Renal pelvis (tissue), 4 donors: ENCODE measurements around the gene RBM47. TPM values are rescaled to one million over a fixed set of nuclear protein-coding genes. Genes with fewer than 3 reads are reported as not detected.

Experiments
- DNase-seq: peaks from one replicate; pipeline ENCODE4 v3.0.0-alpha.2; 2013
- polyA plus RNA-seq, 3 donors: library from polyadenylated mRNA; unstranded; fragments of 120-200 nt; gene quantifications; one replicate each; pipeline ENCODE4 v1.2.1, GENCODE V29; 2013; ENCODE audit not compliant: insufficient read length in 3 of 3

The RBM47 gene
- polyA plus RNA-seq, 3 donors: 76.1 to 93.9 (median 91.3) TPM

DNA sequence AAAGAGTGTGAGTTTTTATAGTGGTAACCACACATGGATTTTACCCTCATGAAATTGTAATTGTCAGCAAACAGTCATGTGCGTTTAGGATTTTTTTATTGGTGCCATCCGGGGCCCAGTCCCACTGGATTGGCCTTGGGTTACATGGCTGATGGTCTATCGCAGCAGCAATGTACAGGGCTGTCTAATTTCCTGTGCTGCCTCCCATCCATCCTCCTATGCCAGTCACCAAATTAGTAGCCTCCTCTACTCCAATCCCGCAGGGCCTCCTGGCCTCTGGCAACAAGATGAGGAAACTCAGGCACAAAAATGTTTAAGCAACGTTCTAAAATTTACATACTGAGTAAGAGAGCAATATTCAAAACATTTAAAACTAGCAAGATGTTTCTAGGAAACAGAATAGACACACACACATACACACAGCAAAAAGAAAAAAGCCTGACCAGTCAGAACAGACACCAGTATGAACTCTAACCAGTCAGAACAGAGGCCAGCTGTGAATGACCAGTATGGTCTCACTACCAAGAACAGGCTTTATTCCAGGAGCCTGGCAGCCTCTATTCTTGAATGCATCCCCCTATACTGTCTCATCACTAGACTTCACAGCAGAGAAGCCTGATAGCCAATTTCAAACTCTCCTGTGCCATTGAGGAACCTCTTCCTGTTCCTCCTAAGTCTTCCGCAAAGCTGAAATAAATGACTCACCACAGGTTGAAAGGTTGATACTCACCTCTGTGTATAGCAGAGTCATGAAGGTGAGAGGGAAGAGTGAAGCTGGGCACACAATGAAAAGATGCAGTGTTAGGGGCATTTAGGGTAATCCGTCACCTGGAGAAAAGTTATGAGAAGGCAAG, 251.9 kb downstream of the RBM47 start:
- no peak for DNase-seq

DNA sequence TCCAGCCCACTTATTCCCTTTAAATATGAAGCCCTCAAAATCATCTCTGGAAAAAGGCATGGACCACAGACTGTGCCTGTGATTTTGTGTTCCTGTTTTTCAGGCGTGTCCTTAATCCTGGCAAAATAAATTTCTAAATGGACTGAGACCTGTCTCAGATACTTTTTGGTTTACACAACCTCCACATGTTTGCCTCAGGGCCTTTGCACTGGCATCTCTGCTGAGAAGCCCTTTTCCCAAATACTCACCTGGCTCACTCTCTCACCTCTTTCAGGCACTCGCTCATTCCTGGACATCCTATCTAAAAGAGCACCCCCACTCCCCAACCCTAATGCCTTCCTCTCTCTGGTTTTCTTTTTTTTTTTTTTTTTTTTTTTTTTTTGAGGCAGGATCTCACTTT, 254.0 kb downstream of the RBM47 start:
- DNase-seq: no peak

DNA sequence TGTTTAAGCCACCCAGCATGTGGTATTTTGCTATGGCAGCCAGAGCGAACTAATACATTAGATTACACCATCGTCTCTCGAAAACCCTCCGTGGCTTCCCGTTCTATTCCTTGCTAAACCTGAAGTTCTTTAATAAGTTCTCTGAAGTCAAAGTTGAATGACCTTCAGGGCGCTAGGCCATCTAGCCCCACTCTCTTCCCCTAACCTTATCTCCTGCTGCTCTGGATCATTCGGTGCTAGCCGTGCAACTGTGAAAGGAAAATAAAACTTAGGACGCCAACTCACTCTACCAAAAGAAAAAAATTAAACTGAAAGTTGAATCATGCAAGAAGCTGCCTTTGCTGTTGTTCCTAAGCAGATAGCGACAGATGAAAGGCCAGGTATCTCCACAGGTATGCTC, 254.6 kb downstream of the RBM47 start:
- no peak for DNase-seq

DNA sequence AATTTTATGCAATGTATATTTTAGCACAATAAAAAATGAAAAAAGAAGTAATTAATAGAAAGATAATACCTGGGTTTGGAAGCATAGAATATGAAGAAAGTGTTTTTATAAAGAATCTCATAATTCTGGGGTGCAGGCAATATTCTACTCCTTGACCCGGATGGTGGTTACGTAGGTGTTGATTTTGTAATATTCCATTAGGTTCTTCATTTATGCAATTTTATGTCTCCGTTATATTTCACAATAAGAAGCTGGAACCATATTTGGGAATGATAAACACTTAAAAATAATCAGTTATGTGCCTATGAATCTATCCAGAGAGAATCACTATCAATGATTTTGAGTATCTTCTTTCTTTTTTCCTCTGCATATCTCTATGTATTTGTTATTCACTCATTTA, 256.0 kb downstream of the RBM47 start:
- DNase-seq: no peak

Other genes starting within 250 kb of the RBM47 start
- gene NSUN7, start 120.1 kb upstream of the RBM47 start, polyA plus RNA-seq: 10 to 100 TPM; 11.1 to 16.3 (median 15.0) TPM